ENCODE results near the gene PCIF1.

Gene PCIF1

DNA sequence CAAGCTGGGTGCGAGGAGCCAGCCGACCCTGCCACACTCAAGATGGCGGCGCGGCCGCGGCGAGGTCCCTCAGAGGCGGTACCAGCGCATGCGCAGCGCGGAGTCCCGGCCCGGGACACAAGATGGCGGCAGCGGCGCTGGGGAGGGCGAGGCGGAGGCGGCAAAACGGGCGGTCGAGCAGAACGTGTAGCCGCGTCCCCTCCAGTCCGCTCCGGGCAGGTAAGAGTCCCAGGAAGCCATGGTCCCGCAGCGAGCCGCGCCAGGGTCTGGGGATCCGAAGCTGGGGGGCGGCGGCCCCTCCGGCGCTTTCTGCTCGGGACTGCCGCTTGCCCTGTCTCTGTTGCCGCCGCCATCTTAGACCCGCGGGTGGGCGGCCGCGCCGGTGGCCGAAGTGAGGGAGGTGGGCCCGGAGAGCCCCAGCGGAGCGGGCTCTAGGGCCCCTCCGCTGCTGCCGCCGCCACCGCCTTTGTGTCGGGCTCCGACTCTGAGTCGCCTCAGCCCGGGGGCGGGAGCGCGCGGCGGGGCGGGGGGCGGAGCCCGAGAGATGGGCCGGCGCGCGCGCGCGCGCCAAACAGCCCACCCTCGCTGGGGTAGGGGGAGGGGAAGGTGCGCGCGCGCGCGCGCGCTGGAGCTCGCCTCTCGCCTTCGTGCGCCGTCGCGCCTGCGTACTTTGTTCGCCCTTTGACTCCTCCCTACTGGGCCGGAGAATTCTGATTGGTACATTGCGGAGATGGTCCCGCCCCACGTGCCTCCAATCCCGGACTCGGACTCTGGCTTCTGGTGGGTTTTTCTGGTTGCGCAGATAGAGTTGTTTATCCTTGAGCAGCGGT, at the start of gene PCIF1:
PCIF1 (plus strand) TSS at position 98 of the 830 bp plus-strand sequence. CDS start 4,317 bp downstream, outside the sequence.
- TF ChIP-seq, protein P1, sequence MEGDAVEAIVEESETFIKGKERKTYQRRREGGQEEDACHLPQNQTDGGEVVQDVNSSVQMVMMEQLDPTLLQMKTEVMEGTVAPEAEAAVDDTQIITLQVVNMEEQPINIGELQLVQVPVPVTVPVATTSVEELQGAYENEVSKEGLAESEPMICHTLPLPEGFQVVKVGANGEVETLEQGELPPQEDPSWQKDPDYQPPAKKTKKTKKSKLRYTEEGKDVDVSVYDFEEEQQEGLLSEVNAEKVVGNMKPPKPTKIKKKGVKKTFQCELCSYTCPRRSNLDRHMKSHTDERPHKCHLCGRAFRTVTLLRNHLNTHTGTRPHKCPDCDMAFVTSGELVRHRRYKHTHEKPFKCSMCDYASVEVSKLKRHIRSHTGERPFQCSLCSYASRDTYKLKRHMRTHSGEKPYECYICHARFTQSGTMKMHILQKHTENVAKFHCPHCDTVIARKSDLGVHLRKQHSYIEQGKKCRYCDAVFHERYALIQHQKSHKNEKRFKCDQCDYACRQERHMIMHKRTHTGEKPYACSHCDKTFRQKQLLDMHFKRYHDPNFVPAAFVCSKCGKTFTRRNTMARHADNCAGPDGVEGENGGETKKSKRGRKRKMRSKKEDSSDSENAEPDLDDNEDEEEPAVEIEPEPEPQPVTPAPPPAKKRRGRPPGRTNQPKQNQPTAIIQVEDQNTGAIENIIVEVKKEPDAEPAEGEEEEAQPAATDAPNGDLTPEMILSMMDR (IDR thresholded peaks at IDR 0.05; ENCODE audit: low read depth, low read length) = no peak
- peak within 1 kb of the TSS; percentile 98 to 99 for H3K4me3 ChIP-seq (replicated peaks in 1 of 2; ENCODE audit: low read depth in 2 of 2, low read length in 2 of 2)
- DNase-seq (ENCODE audit: low read depth in 2 of 2) = peak; percentile 98 to 99

DNA sequence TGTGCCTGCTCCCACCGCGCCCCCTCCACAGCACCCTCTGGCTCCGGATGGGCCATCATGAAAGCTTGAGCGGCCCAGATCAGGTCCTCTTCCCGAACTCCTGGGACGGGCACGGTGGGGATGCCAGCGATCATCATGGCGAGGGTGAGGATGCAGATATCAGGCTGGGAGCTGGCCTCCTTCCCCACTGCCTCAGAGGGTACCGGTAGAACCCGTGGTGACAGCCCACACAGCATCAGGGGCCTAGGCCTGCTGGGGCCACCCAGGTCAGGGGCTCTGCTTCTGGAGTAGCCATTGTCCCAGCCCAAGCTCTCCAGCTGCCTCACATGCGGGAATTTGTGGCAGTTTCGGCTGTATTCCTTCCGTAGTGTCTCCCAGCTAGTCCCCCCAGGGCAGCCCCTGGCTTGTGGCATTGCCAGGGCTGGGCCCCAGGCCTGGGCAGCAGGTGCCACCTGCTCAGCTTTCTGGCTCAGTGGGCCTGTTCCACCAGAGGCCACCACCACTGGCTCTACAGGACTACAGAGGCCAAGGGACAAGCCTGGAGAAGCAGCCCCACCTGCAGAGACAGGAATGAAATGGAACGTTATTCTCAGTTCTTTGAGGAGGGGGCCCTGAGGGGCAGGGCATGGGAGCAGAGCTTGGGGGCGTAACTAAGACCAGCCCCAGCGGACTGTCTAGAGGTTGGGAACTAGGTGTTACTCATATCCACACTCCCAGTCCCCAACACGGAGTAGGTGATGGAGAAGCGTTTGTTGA, 47.7 kb upstream of the PCIF1 start:
- no peak for DNase-seq (ENCODE audit: low read depth in 2 of 2)
- TF ChIP-seq, protein P1 (IDR thresholded peaks at IDR 0.05; ENCODE audit: low read depth, low read length) = no peak
- no peak overlapping the region for H3K4me3 ChIP-seq (replicated peaks in 1 of 2; ENCODE audit: low read depth in 2 of 2, low read length in 2 of 2)

DNA sequence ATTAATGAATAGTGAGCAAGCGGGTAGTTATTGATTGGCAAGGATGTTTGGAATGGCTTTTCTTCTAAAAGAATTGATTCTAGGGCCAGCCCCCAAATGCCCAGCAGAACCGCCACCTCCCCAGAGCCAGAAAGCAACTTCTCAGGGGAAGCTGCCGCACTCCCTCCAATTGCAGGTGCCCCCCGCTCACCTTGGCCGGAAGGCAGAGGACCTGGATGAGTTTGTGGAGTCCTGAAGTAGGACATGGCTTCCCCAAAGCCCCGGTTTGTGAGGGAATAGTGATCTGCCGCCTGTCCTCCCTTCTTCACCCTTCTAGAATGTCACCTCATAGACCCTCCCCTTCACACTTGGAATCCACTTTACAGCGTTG, 47.2 kb upstream of the PCIF1 start, which contains the start of gene SPATA25:
SPATA25 (minus strand) TSS at position 277 of the 370 bp plus-strand sequence; CDS start at position 245, 32 bp downstream.
- DNase-seq (ENCODE audit: low read depth in 2 of 2) = no peak
- TF ChIP-seq, protein P1 (IDR thresholded peaks at IDR 0.05; ENCODE audit: low read depth, low read length) = no peak

DNA sequence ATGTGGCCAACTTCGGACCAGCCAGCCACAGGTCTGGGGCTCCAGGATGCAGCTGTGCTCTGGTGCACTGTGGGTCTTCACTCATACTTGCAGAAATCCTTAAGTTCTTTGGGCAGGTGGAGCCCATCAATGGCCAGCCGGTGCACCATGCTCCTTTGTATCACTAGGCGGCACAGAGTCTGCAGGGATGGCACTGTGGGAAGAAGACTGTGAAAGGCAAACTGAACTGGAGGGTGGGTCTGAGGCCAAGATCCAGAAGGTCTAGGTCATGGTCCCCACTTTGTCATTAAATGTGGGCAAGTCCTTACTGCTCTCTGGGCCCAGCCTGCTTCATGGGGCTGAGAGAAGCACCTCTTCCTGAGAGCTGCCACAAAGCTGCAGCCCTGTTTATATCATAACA, 45.8 kb upstream of the PCIF1 start:
- no peak for DNase-seq (ENCODE audit: low read depth in 2 of 2)
- TF ChIP-seq, protein P1 (IDR thresholded peaks at IDR 0.05; ENCODE audit: low read depth, low read length) = no peak
- no peak overlapping the region for H3K4me3 ChIP-seq (replicated peaks in 1 of 2; ENCODE audit: low read depth in 2 of 2, low read length in 2 of 2)

More for the DNA sequence above, 47.2 kb upstream of the PCIF1 start, which contains the start of gene SPATA25:
- H3K4me3 ChIP-seq (replicated peaks in 1 of 2; ENCODE audit: low read depth in 2 of 2, low read length in 2 of 2) = no peak within 1 kb of the TSS

DNA sequence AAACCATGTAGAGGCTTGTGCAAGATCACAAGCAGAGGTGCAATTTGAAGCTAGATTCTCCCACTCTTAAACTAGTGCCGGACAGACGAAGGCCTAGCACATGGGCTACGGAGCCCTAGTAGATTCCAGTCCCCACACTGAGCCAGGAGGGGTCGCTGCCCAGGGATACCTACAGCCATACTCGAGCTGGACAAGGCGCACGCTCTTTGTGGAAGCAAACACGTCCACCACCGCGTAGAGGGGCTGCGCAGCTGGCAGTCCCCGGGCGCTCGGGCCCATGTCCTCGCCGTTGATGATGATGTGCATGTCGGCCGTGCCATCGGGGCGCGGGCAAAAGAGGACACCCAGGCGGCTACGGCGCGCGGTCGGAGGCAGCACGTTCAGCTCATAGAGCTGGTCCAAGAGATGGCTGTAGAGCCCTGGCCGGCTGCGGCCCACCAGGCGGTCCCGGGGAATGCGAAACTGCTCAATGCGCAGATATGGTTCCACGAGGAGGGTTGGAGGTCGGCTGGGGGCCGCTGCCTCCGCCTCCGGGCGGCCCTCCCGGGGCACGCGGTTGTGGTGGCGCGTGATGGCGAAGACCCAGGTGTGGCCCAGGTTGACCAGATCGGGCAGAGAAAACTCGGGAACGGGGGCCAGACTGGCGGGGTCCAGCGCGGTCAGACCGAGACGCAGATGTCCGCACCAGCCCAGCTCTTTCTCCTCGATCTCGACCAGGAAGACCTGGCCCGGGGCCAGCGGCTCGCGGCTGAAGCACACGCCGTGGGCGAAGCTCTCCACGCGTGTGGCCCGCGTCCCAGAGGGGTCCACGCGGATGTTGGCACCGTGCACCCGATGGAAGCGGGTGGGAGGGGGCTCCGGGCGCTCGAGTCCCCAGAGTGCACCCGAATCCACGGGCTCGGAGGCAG, 44.2 kb upstream of the PCIF1 start:
- peak; percentile 76 to 87 for DNase-seq (ENCODE audit: low read depth in 2 of 2)
- peak overlapping the region; percentile 79 to 92 for H3K4me3 ChIP-seq (replicated peaks in 1 of 2; ENCODE audit: low read depth in 2 of 2, low read length in 2 of 2)
- TF ChIP-seq, protein P1 (IDR thresholded peaks at IDR 0.05; ENCODE audit: low read depth, low read length) = peak; percentile 66

All from cardiac fibroblast (primary cell).